Superior temporal gyrus (tissue), 1 donor: ENCODE measurements around the gene CDH24.

Source experiments
- DNase-seq: peaks from one replicate; pipeline ENCODE4 v3.0.0-alpha.2; 2016; ENCODE audit errors: extremely low spot score

CDH24 gene

DNA sequence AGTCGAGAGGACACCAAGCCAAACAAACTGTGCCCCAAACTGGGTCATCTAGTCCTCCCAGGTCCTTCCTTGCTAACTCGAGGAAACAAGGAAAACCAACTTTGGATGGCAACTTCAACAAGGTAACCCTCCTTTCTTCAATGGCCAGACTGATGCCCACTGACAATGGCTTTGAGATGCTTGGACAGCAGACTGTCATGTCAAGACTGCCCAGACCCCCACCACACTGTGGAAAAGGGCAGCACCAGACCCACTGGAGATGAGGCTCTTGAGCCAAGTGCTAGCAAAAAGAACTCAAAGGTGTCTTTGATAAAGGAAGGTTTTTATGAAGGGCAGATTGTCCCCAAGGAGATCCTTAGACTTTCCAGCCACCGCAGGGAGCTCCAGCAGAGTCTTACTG, 9.0 kb upstream of the CDH24 start:
- no peak for DNase-seq

DNA sequence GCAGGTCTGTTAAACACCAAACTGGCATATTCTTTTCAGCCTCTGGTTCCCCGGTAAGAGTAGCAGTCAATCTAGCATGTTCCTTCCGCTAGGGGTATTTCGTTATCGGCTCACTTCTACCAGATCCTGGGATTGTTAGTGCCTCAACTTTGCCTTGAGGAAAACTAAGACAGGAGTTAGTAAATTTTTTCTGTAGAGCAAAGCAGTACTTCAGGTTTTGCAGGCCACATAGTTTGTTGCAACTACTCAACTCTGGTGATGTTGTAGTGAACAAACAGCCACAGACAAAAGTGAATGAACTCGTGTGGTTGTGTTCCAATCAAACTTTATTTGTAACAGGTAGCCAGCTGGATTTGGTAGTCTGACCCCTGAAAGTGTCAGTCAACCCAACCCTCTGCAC, 6.3 kb upstream of the CDH24 start:
- DNase-seq = no peak

DNA sequence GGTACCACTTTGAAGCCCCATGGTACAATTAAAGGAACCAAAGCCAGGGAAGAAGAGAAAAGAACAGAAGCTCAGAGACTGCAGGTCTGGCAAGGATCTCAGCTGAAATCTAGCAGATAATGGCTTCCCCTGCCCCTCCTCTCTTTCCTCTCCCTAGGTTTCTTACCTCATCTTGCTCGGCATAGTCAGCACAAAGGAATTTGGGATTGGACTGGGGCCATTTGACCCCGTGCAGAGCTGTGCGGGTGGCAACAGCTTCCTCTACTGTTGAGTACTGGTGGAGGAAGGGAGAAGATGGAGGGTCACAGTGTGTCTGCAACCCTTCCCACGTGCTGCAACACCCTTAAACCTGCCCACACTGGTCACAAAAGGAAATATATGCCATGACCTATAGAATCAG, 4.7 kb upstream of the CDH24 start:
- no peak for DNase-seq

GRCh38 chr14:23060536-23061260, 3.4 kb upstream of the CDH24 start:
- no peak for DNase-seq

- no peak for DNase-seq
Measured at GRCh38 chr14:23058654-23059504, 1.6 kb upstream of the CDH24 start.

DNA sequence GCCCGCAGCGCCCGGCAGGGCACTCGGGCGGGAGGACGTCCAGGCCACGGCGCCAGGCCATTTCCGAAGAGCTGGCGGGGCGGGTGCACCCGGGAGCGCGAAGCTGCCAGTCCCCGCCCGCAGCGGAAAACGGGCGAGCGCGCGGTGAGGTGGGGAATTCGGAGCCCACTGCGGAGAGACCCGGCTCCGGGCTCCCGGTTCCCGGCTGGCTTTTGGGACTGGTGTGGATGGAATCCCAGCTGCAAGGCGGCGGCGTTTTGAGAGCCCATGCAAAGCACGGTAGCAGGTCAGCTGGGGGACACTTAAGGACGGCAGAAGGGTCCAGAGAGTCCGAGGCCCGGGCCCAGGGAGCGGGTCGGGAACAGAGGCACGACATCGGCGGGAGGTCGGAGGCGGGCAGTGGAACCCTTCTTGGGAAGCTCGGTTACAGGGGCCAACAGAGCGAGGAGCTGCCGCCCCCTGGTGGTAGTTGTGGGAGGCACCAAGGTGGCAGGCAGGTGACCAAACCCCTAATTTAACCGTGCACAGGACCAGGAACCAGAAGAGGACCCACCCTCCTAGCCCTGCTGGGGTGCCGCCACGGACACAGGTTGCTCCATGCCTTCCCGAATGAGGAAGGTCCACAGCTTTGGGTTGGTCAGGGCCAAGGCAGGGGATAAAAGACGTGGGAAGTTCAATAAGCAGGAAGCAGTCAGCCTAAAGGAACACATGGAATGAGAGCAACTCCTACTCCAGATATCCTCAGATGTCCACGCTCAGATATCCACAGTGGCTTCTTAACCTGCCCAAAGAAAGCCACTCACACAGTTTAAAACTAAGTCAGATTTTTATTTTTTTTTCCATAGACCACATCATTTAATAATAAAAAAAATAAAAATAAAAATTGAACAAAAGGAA, 685 bp upstream of the CDH24 start:
- DNase-seq = peak; percentile 89

- DNase-seq = no peak
Measured at GRCh38 chr14:23056145-23056955, 970 bp downstream of the CDH24 start.

DNA sequence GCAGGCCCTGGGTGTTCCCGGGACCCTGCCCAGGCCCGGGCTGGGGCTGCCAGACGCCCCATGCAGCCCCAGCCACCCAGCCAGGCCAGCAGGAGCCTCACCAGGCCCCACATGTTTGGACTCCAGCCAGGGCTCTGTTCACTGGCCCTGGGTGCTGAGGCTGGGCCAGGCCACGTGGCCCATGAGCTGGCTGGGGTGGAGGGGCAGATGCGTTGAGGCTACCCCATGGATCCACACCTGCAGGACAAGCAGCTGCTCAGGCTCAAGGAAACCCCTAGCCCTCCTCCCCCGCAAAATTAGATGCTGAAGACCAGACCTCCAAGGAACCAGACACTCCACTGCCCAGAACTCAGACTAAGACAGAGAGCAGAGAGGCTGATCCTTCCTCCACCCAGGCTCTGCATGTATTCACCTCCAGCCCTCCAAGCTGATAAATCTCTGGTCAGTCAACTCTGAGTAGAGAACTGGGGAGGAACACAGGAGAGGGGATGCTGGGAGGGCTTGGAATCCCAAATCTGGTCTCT, 1.6 kb downstream of the CDH24 start:
- no peak for DNase-seq

GRCh38 chr14:23055147-23055550, 2.2 kb downstream of the CDH24 start:
- DNase-seq = no peak

DNA sequence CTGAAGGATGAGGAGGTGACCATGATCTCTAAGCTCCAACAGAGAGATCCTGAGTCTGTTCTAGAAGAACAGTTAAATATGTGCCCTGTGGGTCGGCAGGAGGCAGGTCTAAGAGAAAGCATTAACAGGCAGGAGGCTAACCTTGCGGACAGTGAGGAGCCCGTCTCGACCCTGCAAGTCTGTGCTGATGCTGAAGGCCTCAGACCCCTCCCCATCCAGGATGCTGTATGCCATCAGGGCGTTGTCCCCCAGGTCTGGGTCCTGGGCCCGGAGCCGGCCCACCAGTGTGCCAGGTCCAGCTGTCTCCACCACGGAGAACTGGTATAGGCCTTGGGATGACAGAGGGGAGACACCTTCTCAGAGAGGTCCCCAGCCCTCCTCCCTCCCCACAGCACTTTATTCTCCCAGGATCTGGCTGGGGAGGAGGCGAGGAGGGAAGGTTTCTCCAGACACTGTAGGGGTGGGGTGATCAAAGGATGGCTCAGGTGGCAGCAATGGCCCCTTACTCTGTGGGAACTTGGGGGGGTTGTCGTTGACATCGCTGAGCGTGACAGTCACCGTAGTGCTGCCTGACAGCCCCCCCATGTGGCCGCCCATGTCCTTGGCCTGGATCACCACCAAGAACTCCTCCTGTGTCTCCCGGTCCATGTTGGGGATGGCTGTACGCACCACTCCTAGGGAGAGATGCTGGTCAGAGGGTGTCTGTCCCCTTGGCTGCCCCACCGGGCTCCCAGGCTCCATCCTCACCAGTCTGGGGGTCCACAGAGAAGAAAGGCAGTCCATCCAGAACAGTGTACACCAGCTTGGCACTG, 3.1 kb downstream of the CDH24 start:
- no peak for DNase-seq

DNA sequence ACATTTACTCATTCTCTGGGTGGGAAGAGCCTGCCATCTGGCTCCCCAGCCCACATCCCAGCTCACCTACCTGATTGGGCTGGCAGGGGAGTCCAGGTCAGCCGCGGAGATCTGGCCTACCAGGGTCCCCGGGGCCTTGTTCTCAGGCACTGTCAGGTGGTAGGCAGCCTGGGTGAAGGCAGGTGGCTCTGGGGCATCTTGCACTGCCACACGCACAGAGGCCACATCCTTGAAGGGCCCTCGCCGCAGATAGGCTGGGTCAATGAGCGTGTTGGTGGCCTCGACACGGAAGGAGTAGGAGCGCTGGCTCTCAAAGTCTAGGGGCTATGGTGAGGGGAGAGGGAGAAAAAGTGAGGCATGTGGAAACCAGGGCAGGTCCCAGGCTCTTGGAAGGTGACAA, 3.9 kb downstream of the CDH24 start:
- DNase-seq = no peak

DNA sequence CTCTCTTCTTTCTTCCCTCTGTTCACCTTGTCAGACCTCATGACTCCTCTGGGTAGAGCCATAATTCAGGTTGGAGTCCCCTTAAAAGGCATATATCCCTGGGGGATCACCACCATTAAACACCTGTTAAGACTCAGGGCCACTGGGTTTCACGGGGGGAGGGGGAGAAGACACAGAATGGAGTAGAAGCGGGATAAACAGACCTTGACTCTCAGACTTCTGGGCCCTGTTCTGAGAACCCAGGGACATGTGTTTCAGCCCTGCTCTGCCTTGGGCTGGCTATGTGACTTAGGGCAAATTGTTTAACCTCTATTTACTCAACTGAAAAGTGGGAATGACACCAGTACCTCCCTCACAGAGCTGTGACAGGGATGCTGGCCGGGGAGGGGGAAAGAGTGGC, 4.6 kb downstream of the CDH24 start:
- DNase-seq = no peak

DNA sequence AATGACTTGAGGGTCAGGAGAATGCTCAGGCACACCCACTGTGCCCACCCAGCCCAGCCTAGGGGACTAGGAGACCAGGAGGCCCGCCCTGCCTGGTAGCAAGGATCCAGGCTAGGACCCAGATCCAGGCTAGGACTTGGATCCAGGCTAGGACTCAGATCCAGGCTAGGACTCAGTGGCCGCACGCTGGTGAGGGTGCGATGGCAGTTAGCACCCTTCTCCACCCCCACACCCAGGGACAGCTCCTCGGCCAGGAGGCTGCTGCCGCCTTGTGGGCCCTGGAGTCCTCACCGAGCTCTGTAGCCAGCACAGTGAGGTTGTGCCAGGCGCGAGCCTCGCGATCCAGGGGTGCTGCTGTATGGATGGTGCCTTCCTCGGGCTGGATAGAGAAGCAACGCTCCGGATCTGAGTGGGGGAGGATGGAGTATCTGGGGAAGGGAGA, 5.1 kb downstream of the CDH24 start:
- no peak for DNase-seq

- DNase-seq = no peak
Measured at GRCh38 chr14:23051141-23052057, 5.9 kb downstream of the CDH24 start.

GRCh38 chr14:23049011-23049410, 8.3 kb downstream of the CDH24 start:
- no peak for DNase-seq

- no peak for DNase-seq
Measured at GRCh38 chr14:23047751-23048693, 9.3 kb downstream of the CDH24 start.

- DNase-seq = no peak
Measured at GRCh38 chr14:23047034-23047634, 10.2 kb downstream of the CDH24 start.
